Superior temporal gyrus (tissue), 1 donor: ENCODE measurements around the gene NOX5.
"Not testable (repeated sequence)": the region's sequence is repeated elsewhere in the genome, so short reads cannot be mapped to it uniquely, and the experiment has no call there.

Source experiments
- DNase-seq: peaks from one replicate; pipeline ENCODE4 v3.0.0-alpha.2; 2016; ENCODE audit errors: extremely low spot score

NOX5 gene

GRCh38 chr15:69014454-69014853, at the start of gene NOX5:
Gene NOX5 (plus strand): TSS chr15:69014695. CDS start chr15:69014736, 41 bp downstream.
- DNase-seq: no peak

- no peak for DNase-seq
Measured at GRCh38 chr15:68966996-68967395, 47.5 kb upstream of the NOX5 start.

- DNase-seq: no peak
Measured at GRCh38 chr15:68967948-68968347, 46.5 kb upstream of the NOX5 start.

- no peak for DNase-seq
Measured at GRCh38 chr15:68969298-68969697, 45.2 kb upstream of the NOX5 start.

- DNase-seq: no peak
Measured at GRCh38 chr15:68972201-68973065, 42.1 kb upstream of the NOX5 start.

- not testable (repeated sequence) for DNase-seq
Measured at GRCh38 chr15:68975651-68976160, 38.8 kb upstream of the NOX5 start.

- not testable (repeated sequence) for DNase-seq
Measured at GRCh38 chr15:68977426-68977825, 37.1 kb upstream of the NOX5 start.

GRCh38 chr15:68979006-68979405, 35.5 kb upstream of the NOX5 start:
- no peak for DNase-seq

GRCh38 chr15:68979816-68980215, 34.7 kb upstream of the NOX5 start:
- no peak for DNase-seq

- DNase-seq: no peak
Measured at GRCh38 chr15:68980786-68981185, 33.7 kb upstream of the NOX5 start.

- DNase-seq: no peak
Measured at GRCh38 chr15:68981941-68982340, 32.6 kb upstream of the NOX5 start.

GRCh38 chr15:68982976-68983563, 31.4 kb upstream of the NOX5 start:
- no peak for DNase-seq

- DNase-seq: no peak
Measured at GRCh38 chr15:68983961-68984481, 30.5 kb upstream of the NOX5 start.

GRCh38 chr15:68984586-68984985, 29.9 kb upstream of the NOX5 start:
- no peak for DNase-seq

- DNase-seq: no peak
Measured at GRCh38 chr15:68985361-68985891, 29.1 kb upstream of the NOX5 start.

- no peak for DNase-seq
Measured at GRCh38 chr15:68986322-68986721, 28.2 kb upstream of the NOX5 start.

GRCh38 chr15:68987120-68987519, 27.4 kb upstream of the NOX5 start:
- DNase-seq: no peak

- DNase-seq: no peak
Measured at GRCh38 chr15:68987676-68988075, 26.8 kb upstream of the NOX5 start.

GRCh38 chr15:68989541-68990230, 24.8 kb upstream of the NOX5 start:
- DNase-seq: no peak

GRCh38 chr15:68990231-68990991, 24.1 kb upstream of the NOX5 start:
- no peak for DNase-seq

- DNase-seq: no peak
Measured at GRCh38 chr15:68990992-68991500, 23.4 kb upstream of the NOX5 start.
